GM19328 (cell line): Measurements from ENCODE around the gene HSPB3.
"Not testable (repeated sequence)": the region's sequence is repeated elsewhere in the genome, so short reads cannot be mapped to it uniquely, and the experiment has no call there.

Experiments
- ATAC-seq: cut with Tn5 transposase; IDR thresholded peaks from one replicate; pipeline ENCODE4 v1.9.1; 2021; ENCODE audit warnings: mild to moderate bottlenecking, moderate library complexity; ENCODE audit not compliant: unreplicated experiment

The HSPB3 gene

GRCh38 chr5:54454602-54455001 lies 897 bp upstream of the HSPB3 start:
- ATAC-seq: no peak

- no peak for ATAC-seq
Observed at GRCh38 chr5:54457094-54457862, 1.8 kb downstream of the HSPB3 start.

- ATAC-seq: no peak
Observed at GRCh38 chr5:54458221-54458620, 2.7 kb downstream of the HSPB3 start.

GRCh38 chr5:54460181-54460919 lies 4.9 kb downstream of the HSPB3 start:
- ATAC-seq: no peak

- ATAC-seq: no peak
Observed at GRCh38 chr5:54462281-54462680, 6.8 kb downstream of the HSPB3 start.

- no peak for ATAC-seq
Observed at GRCh38 chr5:54463713-54464112, 8.2 kb downstream of the HSPB3 start.

- ATAC-seq: peak; percentile 67
Observed at GRCh38 chr5:54469622-54470021, 14.1 kb downstream of the HSPB3 start.

- no peak for ATAC-seq
Observed at GRCh38 chr5:54470128-54470527, 14.6 kb downstream of the HSPB3 start.

- no peak for ATAC-seq
Observed at GRCh38 chr5:54470677-54471076, 15.2 kb downstream of the HSPB3 start.

- no peak for ATAC-seq
Observed at GRCh38 chr5:54471398-54471797, 15.9 kb downstream of the HSPB3 start.

GRCh38 chr5:54476682-54477081 lies 21.2 kb downstream of the HSPB3 start:
- ATAC-seq: no peak

GRCh38 chr5:54477941-54478478 lies 22.5 kb downstream of the HSPB3 start:
- no peak for ATAC-seq

- ATAC-seq: no peak
Observed at GRCh38 chr5:54480296-54480695, 24.8 kb downstream of the HSPB3 start.

GRCh38 chr5:54484219-54484894 lies 28.9 kb downstream of the HSPB3 start:
- no peak for ATAC-seq

GRCh38 chr5:54485659-54486058 lies 30.2 kb downstream of the HSPB3 start:
- not testable (repeated sequence) for ATAC-seq

GRCh38 chr5:54489648-54489979 lies 34.1 kb downstream of the HSPB3 start:
- ATAC-seq: not testable (repeated sequence)

GRCh38 chr5:54491326-54491725 lies 35.8 kb downstream of the HSPB3 start:
- no peak for ATAC-seq

- ATAC-seq: no peak
Observed at GRCh38 chr5:54492178-54492577, 36.7 kb downstream of the HSPB3 start.

GRCh38 chr5:54495027-54495426 lies 39.5 kb downstream of the HSPB3 start:
- no peak for ATAC-seq
